ENCODE measurements around the gene SUCLG1. TPM values are rescaled to one million over a fixed set of nuclear protein-coding genes. Genes with fewer than 3 reads are reported as not detected.

Gene SUCLG1
- total RNA-seq, 4 donors from 2014 or later: 62.7 to 85.8 (median 74.5) TPM

GRCh38 chr2:84375020-84375419 is 84.1 kb downstream of the SUCLG1 start:
- Histone ChIP-seq H3K27ac (no peak overlapping the region), H3K36me3 (no peaks in the 10 kb centered on the region), H3K9me3 (no peaks in the 10 kb centered on the region), H3K4me1 (no peaks in the 10 kb centered on the region), H3K27me3 (no peaks in the 10 kb centered on the region), H3K4me3 (no peak overlapping the region)
- whole genome bisulfite sequencing, 2 donors (ENCODE audit: low coverage in 1 of 2): 76 to 96% methylated on average over 3 of the region's 3 CpGs
- no peak for ATAC-seq
- TF ChIP-seq POLR2AphosphoS5 (IDR thresholded peaks at IDR 0.05): no peak
- no peak for TF ChIP-seq EP300 (IDR thresholded peaks at IDR 0.05)

- H3K27me3 ChIP-seq: no peaks in the 10 kb centered on the region
- no peak overlapping the region for H3K4me3 ChIP-seq
- no peaks in the 10 kb centered on the region for H3K9me3 ChIP-seq
- no peak for ATAC-seq
- H3K27ac ChIP-seq: no peak overlapping the region
- TF ChIP-seq POLR2AphosphoS5 (IDR thresholded peaks at IDR 0.05) (no peak), EP300 (IDR thresholded peaks at IDR 0.05) (no peak), POLR2A (IDR thresholded peaks at IDR 0.05) (no peak)
- TF ChIP-seq, protein P1, sequence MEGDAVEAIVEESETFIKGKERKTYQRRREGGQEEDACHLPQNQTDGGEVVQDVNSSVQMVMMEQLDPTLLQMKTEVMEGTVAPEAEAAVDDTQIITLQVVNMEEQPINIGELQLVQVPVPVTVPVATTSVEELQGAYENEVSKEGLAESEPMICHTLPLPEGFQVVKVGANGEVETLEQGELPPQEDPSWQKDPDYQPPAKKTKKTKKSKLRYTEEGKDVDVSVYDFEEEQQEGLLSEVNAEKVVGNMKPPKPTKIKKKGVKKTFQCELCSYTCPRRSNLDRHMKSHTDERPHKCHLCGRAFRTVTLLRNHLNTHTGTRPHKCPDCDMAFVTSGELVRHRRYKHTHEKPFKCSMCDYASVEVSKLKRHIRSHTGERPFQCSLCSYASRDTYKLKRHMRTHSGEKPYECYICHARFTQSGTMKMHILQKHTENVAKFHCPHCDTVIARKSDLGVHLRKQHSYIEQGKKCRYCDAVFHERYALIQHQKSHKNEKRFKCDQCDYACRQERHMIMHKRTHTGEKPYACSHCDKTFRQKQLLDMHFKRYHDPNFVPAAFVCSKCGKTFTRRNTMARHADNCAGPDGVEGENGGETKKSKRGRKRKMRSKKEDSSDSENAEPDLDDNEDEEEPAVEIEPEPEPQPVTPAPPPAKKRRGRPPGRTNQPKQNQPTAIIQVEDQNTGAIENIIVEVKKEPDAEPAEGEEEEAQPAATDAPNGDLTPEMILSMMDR (IDR thresholded peaks at IDR 0.05): no peak
- no peaks in the 10 kb centered on the region for H3K36me3 ChIP-seq
- WGBS, 2 donors (ENCODE audit: low coverage in 1 of 2): 83 to 84% methylated on average over 5 of the region's 5 CpGs
- H3K4me1 ChIP-seq: no peaks in the 10 kb centered on the region
Measured at GRCh38 chr2:84373866-84374265, 85.2 kb downstream of the SUCLG1 start.

Other genes starting within 250 kb of the SUCLG1 start
- under 1 TPM; 0.04 to 0.67 (median 0.27) TPM for gene DNAH6, start 57.2 kb upstream of the SUCLG1 start, total RNA-seq

Measured in gastroesophageal sphincter (tissue), 4 donors.